HTERT RPE-1 (cell line): ENCODE data around the gene COG5.
"Not testable (repeated sequence)": the region's sequence is repeated elsewhere in the genome, so short reads cannot be mapped to it uniquely, and the experiment has no call there.

ENCODE experiments used
- in situ Hi-C: fragments of 300-500 bp; cut with MboI; formaldehyde crosslinking; loops from 4 replicates; pipeline ENCODE4 v1.14.3; 2020; ENCODE audit warnings: low sequenced_read_pairs

Gene COG5

DNA sequence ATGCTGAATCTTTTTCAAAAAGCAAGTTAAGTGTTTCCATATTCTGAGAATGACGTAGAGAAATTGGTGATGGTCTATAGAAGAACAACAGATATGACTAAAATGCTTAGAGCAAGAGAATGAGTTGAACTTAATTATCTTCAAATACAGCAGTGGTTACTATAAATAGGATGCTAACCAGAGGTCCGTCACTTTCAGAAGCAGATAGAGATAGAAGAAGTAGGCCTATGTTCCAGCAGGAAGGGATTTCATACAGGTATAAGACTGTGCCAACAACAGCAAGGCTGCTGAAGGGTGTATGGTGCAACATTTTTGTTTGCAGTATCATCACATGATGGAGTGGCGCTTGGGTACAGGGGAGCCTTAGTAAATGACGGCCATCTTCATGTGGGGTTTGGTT lies 326.3 kb downstream of the COG5 start:
- in situ Hi-C loops, result no loop called here

DNA sequence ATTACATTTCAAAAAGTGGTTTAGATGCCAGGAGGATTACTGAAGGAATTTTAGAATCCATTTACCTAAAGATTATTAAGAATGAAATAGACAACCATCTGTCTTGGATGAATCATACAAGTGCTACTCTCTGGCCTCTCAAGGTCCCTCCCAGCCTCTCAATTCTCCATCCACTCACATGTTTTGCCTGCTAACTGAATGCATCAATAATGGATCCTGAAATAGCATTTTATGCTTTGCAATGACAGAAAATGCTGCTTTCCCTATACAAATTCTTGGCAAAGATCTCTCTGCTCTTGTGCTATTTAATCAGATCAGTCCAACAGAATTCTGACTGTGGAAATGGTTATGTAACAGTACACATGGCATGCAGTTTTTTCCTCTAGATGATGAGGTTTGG lies 326.9 kb downstream of the COG5 start:
- in situ Hi-C loops, result no loop called here

DNA sequence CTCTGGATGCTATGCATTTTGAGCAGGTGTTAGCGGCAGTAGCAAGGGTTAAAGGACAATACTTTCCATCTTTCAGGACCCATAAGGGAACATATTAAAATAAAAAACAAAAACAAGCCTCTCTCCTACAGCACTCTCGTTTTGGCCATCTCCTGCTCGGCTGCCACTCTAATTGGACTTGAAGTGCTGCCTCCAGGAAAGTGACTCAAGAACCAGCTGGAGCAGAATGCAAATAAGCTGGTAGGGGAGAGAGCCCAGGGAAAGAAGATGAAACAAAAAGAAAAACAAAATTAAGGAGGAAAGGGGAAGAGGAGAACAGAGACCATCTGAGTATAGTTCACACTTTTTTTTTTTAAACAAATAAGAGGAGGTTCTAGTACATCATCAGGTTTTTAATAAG lies 329.3 kb downstream of the COG5 start:
- in situ Hi-C loops, result no loop called here

DNA sequence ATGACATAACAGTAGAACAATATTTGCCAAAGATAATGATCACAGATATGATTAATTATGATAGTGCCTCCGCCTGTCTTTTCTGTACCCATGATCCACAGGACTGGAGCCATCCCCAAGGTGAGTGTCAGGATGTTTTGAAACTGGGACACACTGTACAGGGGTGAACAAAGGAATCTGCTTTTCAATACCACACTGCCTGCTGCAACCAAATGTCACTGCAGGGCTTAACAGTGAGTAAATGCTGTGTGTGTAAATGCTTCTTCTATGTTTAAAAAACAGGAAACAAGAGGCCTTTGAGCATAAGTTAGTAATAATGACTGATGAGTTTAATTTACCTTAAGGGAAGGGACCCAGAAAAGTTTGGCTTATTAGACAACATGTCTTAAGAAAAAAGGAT lies 329.7 kb downstream of the COG5 start:
- in situ Hi-C loops, result no loop called here

DNA sequence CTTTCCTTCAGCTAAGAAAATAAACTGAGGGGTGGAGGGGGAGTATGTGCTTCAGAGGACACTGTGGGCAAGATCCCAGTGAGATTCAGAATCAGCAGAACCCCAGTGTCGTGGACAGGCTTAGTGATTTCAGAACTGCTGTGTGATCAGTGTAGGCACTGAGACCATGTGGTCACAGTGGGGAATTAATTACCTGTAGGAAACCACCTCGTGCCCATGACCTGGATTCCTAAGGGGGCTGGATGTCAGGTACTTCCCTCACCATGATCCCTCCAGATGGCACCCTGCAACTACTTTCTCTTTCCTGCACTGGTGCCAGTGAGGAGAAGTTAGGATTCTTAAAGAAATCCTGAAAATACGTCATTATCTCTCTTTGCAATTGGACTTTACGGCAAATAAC lies 330.5 kb downstream of the COG5 start:
- in situ Hi-C loops, result no loop called here

DNA sequence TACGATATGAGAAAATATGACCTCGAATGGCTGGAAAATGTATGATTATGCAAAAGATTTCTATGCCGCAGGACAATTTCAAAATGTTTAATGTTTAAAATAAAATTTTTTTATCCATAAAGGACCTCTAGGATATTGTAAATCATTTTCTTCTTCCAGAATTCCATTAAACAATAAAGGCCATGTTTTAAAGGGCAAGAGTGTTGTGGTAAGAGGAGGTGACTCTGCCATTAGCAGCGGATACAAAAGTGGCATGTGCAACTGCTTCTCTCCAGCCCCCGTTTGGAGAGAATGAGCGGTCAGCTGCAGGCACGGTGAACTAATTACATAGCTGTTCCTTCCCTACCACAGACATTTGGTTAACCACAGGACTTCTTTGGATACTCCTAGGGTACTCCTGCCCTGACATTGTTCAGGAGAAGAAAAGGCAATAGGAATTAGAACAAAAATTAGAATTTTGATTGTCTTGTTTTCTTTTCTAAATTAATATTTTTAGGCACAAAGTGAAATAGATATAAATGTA lies 331.1 kb downstream of the COG5 start:
- in situ Hi-C loops, result no loop called here

DNA sequence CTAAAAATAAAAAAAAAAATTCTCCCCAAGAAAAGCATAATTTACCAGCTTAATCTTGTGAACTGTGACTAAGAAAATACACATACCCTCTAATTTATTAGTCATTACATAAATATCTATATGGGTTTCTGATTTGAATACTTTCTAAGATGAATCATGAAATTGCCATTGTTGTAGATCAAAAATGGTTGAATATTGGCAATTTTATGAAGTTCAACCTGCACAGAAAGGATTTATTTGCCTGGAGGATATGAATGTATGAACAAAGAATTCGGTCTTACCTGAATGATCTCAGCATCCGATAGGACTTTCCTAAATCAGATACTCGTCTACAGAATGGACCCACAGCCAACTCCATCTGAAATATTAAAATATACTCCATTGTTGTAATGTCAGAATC lies 333.4 kb downstream of the COG5 start:
- in situ Hi-C loops, result no loop called here

DNA sequence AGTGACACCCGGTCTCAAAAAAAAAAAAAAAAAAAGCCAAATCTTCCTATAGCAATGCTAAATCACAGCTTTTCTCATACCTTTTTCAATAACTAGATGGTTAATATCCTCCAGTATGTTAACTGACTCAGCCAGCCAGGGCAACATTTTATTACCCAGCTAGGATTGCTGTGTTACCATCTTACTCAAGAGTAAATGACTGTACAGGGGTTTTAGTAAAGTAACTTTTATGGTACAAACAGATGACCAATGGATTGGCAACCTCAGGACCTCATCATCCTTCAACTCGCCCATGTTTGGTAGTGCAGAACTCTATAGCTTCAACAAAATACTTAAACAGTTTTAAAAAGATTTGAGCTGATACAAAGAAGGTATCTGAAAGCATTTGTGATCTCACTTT lies 335.4 kb downstream of the COG5 start:
- in situ Hi-C loops, result no loop called here

DNA sequence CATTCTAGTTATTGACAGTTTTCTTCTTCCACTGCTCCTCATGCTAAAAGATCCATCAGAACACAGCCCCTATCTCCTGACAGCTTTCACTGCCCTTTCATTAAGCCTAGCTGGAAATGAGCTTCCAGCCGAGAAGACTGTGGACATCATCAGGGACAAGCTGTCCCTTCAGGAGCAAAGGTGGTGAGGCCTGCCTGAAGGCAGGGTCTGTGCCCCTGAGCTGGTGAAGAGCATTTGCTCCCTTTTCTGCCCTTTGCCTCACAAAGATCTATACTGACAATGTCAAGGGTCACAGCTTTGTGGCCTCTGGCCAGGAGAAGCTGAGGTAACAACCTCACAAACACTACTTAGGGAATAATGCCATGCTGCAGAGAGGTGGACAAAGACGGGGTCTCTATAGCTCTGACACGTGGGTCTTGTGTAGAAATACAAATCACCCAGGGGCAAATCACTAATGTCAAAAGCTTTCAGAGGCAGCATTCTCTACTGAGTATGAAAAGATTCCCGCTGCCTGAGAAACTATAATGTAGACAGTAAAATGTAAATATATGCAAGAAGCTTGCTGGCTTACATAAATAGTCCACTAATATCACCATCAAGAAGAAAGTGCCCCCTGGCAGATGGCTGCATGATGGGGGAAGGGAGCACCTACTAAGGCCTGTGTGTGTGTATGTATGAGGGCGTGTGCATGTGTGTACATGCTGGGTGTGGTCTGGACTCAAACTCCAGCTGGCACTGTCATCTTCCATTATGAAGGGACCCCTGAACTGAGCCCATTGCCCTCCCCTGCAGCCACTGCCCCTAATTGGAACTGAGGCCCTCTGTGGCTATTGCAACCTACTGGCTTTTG lies 339.1 kb downstream of the COG5 start:
- in situ Hi-C loops, result no loop called here

DNA sequence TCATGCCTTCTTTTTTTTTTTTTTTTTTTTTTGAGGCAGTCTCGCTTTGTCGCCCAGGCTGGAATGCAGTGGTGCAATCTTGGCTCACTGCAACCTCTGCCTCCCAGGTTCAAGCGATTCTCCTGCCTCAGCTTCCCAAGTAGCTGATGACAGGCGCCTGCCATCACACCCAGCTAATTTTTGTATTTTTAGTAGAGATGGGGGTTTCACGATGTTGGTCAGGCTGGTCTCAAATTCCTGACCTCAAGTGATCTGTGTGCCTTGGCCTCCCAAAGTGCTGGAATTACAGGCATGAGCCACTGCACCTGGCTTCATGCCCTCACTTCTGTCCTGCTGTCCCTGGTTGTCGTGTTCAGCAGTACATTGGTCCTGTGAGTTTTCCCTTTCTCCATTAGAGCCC lies 342.9 kb downstream of the COG5 start:
- in situ Hi-C loops, result not testable (repeated sequence)

DNA sequence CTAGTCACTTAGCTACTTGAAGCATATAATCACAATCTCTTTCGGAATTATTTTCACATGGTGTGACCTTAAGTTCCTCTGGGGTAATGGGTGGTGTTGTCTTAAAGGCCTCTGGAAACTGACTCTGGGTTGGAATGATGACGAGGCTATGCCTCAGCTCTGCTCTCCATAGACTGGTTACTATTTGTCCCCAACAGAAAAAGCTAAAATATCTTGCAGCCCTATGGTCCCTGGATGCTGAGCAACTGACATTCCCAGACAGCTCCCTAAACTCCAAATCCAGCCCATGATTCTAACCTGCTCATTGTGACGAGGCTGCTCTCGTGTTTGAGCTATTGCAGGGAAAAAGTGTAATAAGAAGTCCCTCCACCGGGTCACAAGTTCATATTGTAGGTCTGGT lies 343.4 kb downstream of the COG5 start:
- in situ Hi-C loops, result no loop called here

DNA sequence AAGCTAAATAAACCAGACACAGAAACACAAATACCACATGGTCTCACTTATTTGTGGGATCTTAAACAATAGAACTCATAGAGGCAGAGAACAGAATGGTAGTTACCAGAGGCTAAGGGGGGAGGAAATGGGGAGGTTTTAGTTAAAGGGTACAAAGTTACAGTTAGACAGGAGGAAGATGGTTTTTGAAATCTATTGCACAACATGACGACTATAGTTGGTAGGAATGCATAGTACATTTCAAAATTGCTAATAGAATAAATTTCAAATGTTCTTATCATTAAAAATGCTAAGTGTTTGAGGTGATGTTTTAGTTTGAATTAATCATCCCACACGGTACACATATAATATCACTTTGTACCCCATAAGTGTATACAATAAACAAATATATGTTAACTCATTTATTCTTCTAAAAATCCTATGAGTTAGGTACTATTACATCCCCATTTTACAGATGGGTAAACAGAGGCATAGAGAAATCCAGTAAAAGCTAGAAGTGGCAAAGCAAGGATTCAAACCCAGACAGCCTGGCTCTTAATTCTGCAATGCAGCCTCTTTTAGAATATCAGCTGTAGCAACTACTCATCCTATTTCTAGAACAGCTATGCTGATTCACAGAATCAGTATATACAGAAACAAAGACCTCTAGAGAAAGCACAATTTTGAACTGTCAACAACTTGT lies 344.0 kb downstream of the COG5 start:
- in situ Hi-C loops, result no loop called here

DNA sequence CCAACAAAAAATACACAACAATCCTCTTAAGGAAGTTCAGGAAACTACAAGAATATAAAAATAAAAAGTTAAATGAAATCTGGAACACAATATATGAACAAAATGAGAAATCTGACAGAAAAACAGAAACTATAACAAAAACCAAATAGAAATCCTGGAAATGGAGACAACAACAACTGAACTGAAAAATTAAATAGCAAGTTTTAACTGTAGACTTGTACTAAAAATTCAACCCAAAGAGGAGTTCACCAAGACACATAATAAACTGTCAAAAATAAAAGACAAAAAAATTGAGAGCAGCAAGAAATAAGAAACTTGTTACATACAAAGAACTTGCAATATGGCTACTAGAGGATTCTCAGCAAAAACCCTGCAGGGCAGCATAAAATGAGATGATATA lies 349.8 kb downstream of the COG5 start:
- in situ Hi-C loops, result no loop called here

DNA sequence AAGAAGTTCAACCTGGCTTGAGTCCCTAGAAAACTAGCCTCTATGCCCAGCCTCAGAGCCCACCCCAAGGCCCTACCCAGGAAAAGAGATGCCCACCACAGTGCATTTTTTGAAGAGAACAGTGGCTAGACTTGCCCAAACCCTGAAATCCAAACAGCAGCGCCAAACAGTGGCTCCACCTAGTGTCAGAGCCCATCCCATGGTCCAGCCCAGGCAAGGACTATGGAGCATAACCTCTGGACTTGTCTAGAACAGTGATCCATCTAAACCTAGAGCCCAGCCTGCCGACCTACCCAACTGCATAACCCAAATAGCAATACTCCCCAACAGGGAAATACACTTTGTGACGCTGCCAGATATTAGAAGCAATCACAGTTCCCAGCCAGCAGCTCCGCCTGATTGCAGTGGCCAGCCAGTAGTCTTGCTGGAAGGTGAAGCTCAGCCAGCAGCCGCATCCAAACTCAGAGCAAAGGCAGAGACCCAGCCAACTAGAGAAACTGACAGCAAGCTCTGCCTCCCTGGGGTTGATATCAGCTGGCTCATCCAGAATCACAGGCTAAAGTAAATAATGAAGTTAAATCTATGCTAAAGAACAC lies 350.4 kb downstream of the COG5 start:
- in situ Hi-C loops, result no loop called here

DNA sequence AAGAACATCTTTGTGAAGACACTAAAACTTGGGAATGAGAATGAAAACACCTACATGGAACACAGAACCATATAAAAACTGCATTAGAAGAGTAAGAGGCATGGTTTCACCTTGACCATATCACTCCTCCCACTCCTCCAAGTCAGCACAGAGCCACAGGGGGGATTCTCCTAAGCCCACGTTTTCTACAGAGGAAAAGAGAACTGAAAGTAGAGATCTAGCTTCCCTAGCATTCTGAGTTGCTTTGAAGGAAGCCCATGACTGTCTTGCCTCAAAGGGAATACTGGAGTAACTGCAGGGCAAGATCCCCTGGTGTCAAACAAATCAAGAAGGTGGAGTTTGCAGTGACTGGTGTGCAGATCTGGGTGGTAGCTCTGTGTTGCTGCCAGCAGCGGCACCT lies 351.0 kb downstream of the COG5 start:
- in situ Hi-C loops, result no loop called here

DNA sequence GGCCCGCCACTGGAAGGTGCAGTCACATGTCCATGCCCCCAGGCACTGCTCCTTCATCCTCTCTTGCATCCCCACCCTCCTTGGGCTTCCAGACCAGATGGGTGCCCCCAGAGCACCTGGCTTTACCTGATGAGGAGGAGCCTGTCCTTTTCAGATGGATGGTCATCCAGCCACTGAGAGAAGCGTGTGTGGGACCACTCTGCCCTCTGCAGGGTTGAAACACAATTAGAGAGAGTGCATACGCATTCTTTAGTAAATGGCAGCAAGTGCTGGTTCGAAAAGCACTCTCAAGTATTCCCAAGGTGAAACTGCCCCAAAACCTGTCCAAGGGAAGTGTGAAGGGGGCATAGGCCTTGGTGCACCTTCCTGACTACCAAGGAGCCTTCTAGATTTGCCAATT lies 353.3 kb downstream of the COG5 start:
- in situ Hi-C loops, result no loop called here

DNA sequence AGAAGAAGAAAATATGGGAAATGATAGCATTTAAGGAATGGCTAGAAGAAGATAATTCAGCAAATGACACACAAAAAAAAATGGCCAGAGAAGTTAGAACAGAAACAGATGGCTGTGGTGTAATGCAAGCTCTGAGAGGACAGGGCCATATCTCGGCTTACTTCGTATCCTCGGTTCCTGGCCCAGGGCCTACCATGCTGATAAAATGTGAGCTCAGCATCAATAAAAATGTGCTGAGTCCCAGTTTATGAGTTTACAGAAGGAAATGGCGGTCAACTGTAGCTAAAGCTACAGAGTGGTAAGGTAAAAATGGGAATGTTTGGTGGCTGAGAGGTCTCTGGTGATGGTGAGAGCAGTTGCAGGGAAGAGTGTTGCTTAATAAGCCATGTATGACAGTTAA lies 354.2 kb downstream of the COG5 start:
- in situ Hi-C loops, result no loop called here

DNA sequence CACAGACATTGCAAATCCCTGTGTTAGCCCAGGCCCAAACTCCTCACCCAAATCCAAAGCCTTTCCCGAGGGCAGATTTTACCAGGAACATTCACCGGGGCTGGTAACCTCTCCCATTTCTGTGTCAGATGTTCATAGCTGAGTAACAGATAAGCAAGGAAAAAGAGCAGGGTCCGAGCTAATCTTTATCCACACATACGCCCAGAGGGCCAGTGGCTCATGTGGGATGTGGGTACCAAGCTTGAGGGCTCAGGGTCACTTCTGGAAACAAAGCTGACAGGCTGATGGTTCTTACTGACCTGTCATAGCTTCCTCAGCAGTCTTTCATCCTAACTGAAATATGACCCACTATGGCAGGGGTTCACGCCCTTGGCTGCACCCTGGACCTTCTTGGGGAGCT lies 355.2 kb downstream of the COG5 start:
- in situ Hi-C loops, result no loop called here

DNA sequence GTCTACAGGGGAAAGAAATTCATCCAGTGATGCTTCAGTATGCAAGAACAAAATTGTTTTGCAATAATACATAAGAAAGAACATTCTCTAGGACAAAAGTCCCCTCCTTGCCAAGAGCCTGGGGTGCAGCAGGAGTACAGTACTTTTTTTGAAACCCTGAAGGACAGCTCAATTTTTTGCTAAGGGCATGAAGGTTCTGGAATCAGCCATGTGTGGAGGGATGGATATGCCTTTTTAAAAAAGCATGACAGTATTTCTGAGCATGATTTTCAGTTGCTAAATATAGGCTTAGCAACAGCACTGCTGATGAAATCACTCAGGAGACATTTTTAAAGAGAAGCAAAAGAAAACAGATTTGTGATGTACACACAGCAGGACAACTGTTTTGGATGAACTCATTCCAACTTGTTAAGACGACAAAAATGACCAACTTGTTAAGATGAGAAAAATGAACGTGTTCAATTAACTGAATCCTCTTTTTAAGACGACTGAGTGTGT lies 355.6 kb downstream of the COG5 start:
- in situ Hi-C loops, result no loop called here

DNA sequence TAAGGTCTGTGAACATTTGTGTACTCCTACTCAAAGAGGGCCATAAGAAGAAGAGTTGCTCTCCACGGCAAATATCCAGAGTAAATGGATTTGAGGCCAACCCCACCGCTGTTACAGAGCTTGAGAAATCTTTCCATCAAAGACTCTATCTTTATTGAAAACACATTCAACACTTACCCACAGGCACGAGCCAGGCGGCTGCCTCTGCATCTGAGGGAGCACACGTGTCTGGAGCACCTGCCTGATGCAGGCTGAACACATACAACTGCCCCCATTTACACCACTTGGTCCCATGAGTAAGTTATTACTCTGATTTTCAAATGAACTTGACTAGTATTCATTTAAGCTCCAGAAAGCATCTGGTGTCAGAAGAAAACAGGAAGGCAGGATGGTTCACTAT lies 356.3 kb downstream of the COG5 start:
- in situ Hi-C loops, result no loop called here

DNA sequence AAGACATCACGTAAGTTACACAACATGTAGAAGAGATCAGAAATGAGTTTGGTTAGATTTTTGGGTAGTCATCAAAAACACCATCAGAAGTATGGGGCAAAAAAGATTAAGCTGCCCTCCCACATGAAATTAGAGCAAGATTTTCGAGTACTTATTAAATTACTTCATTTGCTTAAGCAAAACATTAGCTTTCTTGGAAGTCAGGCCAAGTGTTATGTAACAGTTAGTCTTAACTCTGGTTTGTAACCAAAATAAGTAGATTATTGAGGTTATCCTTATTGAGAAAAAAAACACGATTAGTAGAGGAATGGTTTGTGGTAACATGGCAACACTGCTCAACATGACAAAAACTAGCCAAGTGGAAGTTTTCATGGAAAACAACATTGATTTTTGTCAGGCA lies 357.0 kb downstream of the COG5 start:
- in situ Hi-C loops, result no loop called here

DNA sequence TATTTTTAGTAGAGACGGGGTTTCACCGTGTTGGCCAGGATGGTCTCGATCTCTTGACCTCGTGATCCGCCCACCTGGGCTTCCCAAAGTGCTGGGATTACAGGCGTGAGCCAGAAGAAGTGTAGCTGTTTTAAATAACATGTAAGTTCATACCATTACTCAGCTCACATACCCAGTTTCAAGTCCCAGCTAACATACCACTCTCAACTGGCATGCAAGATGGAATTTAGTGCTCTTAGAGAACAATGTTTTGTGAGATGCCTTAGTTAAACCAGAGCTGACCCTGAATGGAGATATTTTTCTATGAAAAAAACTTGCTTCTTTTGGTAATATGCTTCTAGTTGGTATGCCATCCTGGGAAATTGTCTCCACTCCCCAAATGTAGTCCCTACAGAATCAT lies 357.6 kb downstream of the COG5 start:
- in situ Hi-C loops, result no loop called here
